ENCODE measurements around the gene APLP2.
"Not testable (repeated sequence)": the region's sequence is repeated elsewhere in the genome, so short reads cannot be mapped to it uniquely, and the experiment has no call there.

APLP2 gene

DNA sequence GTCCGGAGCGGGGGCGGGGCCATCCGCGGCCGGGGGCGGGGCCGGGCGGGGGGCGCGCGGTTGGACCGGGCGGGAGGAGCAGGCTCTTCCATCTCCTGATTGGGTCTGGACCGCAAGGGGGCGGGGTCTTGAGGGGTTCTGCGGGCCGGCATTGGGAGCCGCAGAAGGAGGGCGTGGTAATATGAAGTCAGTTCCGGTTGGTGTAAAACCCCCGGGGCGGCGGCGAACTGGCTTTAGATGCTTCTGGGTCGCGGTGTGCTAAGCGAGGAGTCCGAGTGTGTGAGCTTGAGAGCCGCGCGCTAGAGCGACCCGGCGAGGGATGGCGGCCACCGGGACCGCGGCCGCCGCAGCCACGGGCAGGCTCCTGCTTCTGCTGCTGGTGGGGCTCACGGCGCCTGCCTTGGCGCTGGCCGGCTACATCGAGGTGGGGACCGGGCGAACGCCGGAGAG is at the start of gene APLP2:
Gene APLP2, plus strand, starts transcription at position 236 of the 450 bp plus-strand sequence. Its CDS starts 84 bp downstream, at position 320.
- TF ChIP-seq ZNF274 (IDR thresholded peaks at IDR 0.05; ENCODE audit: low read depth, low read length), result no peak
- H3K4me3 ChIP-seq (ENCODE audit: low read length), result peak within 1 kb of the TSS; percentile 90

DNA sequence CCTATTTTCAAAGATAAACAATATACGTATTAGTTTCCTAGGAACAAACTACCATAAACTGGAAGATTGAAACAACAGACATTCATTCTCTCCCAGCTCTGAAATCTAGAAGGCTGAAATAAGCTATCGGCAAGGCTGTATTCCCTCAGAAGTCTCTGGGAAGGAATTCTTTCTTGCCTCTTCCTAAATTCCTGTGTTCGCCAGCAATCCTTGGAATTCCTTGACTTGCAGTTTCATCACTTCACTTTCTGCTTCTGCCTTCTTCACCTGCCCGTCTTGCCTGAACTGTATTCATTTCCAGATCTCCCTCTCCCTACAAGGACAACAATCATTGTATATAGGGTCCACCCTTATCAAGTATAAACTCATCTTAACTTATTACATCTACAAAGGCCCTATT is 49.4 kb upstream of the APLP2 start:
- H3K4me3 ChIP-seq (ENCODE audit: low read length), result no peak overlapping the region
- no peak for TF ChIP-seq ZNF274 (IDR thresholded peaks at IDR 0.05; ENCODE audit: low read depth, low read length)

DNA sequence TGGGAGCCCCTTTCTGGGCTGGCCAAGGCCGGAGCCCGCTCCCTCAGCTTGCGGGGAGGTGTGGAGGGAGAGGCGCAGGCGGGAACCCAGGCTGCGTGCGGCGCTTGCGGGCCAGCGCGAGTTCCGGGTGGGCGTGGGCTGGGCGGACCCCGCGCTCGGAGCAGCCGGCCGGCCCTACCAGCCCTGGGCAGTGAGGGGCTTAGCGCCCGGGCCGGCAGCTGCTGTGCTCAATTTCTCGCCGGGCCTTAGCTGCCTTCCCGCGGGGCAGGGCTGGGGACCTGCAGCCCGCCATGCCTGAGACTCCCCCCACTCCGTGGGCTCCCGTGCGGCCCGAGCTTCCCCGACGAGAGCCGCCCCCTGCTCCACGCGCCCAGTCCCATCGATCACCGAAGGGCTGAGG is 48.1 kb upstream of the APLP2 start:
- not testable (repeated sequence) for H3K4me3 ChIP-seq (ENCODE audit: low read length)

DNA sequence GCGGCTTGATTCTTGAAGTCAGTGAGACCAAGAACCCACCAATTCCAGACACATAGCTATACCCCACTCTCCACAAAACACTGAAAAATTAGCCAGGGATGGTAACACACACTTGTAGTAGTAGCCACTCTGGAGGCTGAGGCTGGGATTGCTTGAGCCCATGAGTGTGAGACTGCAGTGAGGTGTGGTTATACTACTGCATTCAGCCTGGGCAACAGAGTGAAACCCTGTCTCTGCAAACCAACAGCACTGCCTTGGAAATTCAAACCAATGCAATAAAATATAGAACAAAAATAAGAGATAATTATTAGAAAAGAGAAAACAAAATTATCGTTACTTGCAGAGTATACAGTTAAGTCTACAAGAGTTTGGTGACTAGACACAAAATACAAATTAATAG is 46.9 kb upstream of the APLP2 start:
- no peak overlapping the region for H3K4me3 ChIP-seq (ENCODE audit: low read length)
- TF ChIP-seq ZNF274 (IDR thresholded peaks at IDR 0.05; ENCODE audit: low read depth, low read length), result no peak

DNA sequence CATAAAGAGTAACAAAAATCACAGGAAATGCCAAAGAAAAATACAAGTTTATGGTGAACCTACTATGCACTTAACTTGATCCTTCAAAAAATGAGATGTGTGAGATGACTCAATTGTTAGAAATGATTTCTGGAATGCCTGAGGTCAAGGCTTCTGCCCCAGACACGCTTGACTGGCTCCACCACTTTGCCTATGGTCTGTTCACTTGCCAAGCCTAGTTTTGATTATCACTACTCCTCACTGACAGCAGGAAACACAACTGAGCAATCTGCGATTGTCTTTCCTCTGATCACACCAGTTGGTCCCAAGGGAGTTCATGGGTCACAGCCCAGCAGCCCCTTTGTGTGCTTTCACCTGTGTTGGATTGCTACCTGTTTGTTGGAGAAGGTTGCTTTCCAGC is 46.5 kb upstream of the APLP2 start:
- no peak overlapping the region for H3K4me3 ChIP-seq (ENCODE audit: low read length)
- no peak for TF ChIP-seq ZNF274 (IDR thresholded peaks at IDR 0.05; ENCODE audit: low read depth, low read length)

DNA sequence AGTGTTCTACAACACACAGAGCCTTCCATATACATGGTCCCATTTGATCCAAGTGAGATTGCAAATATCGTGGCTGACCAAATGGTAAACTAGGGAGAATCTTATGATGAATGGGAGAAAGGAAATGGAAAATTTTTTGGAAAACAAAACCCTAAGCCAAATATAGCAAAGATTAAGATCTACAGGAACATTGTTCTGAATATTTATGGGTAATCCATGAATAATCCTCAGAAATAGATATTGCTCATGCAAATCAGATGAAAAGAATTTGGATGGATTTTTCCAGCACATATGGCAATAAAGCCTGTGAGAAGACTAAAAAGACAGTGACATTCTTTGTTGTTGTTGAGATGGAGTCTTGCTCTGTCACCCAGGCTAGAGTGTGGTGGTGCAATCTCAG is 45.3 kb upstream of the APLP2 start:
- TF ChIP-seq ZNF274 (IDR thresholded peaks at IDR 0.05; ENCODE audit: low read depth, low read length), result no peak
- no peak overlapping the region for H3K4me3 ChIP-seq (ENCODE audit: low read length)

DNA sequence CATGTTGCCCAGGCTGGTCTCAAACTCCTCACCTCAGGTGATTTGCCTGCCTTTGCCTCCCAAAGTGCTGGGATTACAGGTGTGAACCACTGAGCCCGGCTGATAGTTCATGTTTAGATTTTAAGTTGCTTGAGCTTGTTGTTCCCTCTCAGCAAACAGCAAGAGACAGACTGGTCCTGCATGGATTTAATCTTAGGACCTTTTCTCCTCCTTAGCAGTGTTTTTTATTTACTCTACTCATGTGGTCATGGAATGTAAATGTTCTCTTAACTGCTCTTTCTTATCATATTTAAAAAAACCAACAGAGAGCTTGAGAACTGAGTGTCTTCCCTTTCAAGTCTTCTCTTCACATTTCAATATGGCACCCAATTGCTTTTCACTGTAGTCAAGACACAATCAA is 44.3 kb upstream of the APLP2 start:
- no peak overlapping the region for H3K4me3 ChIP-seq (ENCODE audit: low read length)
- no peak for TF ChIP-seq ZNF274 (IDR thresholded peaks at IDR 0.05; ENCODE audit: low read depth, low read length)

DNA sequence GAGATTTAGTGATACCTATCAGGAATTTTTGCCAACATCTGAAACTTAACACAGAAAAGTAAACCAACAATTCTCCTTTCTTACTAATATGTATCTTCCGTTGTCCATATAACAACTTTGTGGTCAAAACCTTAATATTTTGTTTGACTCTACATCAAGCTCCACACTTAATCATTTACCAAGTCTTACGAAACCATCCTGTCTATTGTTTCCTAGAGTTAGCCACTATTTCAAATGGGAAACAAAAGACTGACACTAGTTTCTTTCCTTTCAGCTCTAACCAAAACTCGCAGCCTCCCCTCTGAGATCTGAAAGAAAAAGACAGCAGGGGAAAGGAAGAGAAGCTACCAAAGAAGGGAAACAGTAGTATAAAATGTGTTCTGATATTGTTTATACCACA is 40.6 kb upstream of the APLP2 start:
- H3K4me3 ChIP-seq (ENCODE audit: low read length), result no peak overlapping the region
- no peak for TF ChIP-seq ZNF274 (IDR thresholded peaks at IDR 0.05; ENCODE audit: low read depth, low read length)

DNA sequence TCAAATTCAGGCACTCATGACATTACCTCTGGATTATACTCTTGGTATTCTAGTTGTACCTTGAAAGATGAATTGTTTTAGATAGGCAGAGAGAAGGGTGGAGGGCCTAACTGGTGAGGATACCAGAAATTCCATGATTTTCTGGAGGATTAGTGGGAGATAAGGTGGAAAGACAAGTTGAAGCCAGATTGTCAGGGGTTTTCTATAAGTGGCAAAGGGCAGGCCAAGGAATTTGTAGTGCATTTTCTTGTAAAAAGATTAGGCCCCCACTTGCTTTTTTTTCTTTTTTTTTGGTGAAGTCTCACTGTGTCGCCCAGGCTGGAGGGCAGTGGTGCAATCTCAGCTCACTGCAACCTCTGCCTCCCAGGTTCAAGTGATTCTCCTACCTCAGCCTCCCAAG is 38.6 kb upstream of the APLP2 start:
- TF ChIP-seq ZNF274 (IDR thresholded peaks at IDR 0.05; ENCODE audit: low read depth, low read length), result no peak
- no peak overlapping the region for H3K4me3 ChIP-seq (ENCODE audit: low read length)

DNA sequence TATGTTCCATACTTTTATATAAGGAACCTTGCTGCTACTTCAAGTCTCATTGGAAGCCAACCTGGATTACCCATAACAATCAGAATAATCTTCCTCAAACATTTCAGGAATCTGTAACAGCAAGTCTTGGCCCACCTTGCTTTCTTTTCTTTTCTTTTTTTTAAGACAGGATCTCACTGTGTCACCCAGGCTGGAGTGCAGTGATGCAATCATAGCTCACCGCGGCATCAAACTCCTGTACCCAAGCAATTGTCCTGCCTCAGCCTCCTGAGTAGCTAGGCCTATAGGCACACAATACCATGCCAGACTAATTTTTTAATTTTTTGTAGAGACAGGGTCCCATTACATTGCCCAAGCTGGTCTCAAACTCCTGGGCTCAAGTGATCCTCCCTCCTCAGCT is 37.7 kb upstream of the APLP2 start:
- no peak overlapping the region for H3K4me3 ChIP-seq (ENCODE audit: low read length)
- no peak for TF ChIP-seq ZNF274 (IDR thresholded peaks at IDR 0.05; ENCODE audit: low read depth, low read length)

DNA sequence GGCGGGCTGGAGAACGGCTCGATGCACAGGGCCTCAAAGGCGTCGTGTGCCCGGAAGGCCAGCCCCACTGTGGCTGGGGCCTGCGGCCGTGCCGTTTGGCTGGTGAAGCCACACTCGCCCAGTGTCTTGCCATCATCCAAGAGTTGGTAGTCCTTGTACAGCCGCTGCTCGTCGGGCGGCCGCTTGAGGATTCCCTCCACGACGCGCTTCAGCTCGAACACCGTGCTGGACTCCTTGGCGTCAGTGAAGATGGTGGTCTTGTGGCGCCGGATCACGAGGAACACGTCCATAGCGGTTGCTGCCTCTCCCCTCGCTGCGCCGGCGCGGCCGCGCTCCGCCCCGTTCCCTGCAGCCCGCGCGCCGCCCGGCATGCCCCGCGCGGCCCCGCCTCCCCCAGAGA is 36.8 kb upstream of the APLP2 start:
- no peak overlapping the region for H3K4me3 ChIP-seq (ENCODE audit: low read length)
- no peak for TF ChIP-seq ZNF274 (IDR thresholded peaks at IDR 0.05; ENCODE audit: low read depth, low read length)

DNA sequence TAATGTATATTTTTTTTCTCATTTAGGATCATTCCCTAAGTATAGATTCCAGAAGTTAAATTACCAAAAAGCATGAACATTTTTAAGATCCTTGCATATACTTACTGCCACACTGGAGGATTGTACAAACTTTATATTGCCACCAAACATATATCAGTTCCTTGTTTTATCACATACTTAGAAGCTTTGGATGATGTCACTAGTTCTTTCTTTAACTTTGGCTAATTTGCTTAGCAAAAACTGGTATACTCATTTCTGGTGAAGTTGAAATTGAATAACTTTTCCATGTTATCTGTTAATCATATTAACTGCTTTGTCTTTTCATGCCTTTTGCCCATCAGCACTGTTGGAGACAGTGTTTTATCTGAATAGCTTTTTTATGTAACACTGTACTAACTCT is 35.5 kb upstream of the APLP2 start:
- H3K4me3 ChIP-seq (ENCODE audit: low read length), result no peak overlapping the region
- TF ChIP-seq ZNF274 (IDR thresholded peaks at IDR 0.05; ENCODE audit: low read depth, low read length), result no peak

DNA sequence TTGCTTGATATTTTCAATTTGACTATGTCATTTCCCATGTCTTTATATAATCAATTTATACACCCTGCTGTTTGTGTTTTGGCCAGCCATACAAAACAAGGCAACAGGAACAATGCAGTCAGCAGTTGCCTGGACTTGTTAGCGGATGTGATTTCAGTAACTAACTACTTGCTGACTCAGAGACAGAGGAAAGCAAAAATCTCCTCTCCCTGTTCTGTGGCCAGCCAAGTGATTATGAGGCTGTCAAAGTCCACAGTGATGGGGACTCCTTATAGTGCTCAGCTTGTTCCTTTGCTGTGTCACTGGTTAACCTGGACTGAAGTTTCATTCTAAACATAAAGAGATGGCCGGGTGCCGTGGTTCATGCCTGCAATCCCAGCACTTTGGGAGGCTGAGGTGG is 32.6 kb upstream of the APLP2 start:
- TF ChIP-seq ZNF274 (IDR thresholded peaks at IDR 0.05; ENCODE audit: low read depth, low read length), result no peak
- no peak overlapping the region for H3K4me3 ChIP-seq (ENCODE audit: low read length)

DNA sequence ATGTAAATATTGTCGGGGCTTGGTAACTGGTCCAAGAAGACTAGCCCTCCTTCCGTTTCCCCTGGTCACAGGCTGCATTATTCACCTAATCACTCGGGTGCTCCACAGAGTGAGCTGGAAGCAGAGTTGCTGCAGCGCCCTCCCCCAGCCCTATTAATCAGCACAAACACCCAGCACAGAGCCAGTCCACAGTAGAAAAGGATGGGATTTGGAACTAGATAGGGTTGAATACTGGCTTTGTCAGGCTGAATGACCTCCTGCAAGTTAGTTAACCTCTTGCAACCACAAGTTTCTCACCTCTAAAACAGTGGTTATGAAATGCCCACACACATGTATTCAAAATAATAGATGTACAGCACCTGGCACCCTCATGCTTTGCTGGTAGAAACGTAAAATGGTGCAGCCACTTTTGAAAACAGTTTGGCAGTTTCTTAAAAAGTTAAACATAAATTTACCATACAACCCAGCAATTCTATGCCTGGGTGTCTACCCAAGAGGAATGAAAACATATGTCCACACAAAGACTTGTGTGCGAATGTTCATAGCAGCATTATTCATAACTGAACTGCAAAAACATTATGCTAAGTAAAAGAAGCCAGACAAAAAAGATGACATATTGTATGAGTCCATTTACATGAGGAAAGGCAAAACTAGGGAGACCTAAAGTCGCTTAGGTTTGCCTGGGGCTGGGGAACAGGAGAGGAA is 31.7 kb upstream of the APLP2 start:
- TF ChIP-seq ZNF274 (IDR thresholded peaks at IDR 0.05; ENCODE audit: low read depth, low read length), result no peak
- H3K4me3 ChIP-seq (ENCODE audit: low read length), result no peak overlapping the region

DNA sequence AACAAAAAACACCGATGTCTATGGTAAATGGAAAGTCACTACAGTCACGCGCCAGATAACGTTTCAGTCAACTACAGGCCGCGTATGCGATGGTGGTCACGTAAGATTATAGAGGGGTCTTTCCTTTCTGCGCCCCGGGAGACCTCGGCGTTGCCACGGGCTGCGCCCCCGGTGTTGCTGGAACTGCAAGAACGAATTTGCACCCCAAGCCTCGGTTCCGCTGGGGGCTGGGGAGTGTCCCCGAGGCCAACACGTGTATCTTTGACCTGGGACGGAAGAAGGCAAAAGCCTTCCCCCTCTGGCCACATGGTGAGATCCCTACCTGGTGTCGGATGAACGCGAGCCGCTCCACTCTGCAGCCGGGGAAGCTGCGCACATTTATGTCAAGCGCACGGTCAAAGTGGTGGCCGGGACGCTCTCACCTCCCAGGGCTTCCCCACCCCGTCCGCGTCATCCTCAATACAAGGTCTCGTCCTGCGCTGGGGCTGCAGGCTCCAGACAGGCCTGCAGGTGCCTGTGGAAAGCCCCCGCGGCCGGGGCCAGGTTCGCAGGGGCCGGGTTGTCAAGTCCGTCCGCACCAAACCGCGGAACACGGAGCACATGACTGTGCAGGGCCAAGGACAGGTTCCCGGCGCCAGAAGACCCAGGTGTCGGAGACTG is 29.3 kb upstream of the APLP2 start:
- TF ChIP-seq ZNF274 (IDR thresholded peaks at IDR 0.05; ENCODE audit: low read depth, low read length), result no peak
- no peak overlapping the region for H3K4me3 ChIP-seq (ENCODE audit: low read length)
